Islet precursor cell (in vitro differentiated cells): ENCODE results near the gene CMKLR1.

ENCODE experiments used
- DNase-seq: peaks from one replicate; pipeline ENCODE4 v3.0.0-alpha.2; 2018

CMKLR1 gene

GRCh38 chr12:108315486-108316105 lies 23.5 kb downstream of the CMKLR1 start:
- no peak for DNase-seq

GRCh38 chr12:108313606-108314351 lies 25.3 kb downstream of the CMKLR1 start:
- peak; percentile 76 for DNase-seq

- DNase-seq, result no peak
Measured at GRCh38 chr12:108313241-108313605, 25.9 kb downstream of the CMKLR1 start.

- DNase-seq, result peak; percentile 86
Measured at GRCh38 chr12:108312693-108313189, 26.4 kb downstream of the CMKLR1 start.

GRCh38 chr12:108312073-108312659 lies 26.9 kb downstream of the CMKLR1 start:
- DNase-seq, result no peak

GRCh38 chr12:108311605-108312004 lies 27.5 kb downstream of the CMKLR1 start:
- DNase-seq, result no peak

GRCh38 chr12:108310489-108310888 lies 28.6 kb downstream of the CMKLR1 start:
- no peak for DNase-seq

- no peak for DNase-seq
Measured at GRCh38 chr12:108309674-108310312, 29.3 kb downstream of the CMKLR1 start.

GRCh38 chr12:108308395-108309085 lies 30.6 kb downstream of the CMKLR1 start:
- no peak for DNase-seq

- no peak for DNase-seq
Measured at GRCh38 chr12:108307006-108307405, 32.1 kb downstream of the CMKLR1 start.

- no peak for DNase-seq
Measured at GRCh38 chr12:108306506-108306905, 32.6 kb downstream of the CMKLR1 start.

GRCh38 chr12:108305991-108306501 lies 33.1 kb downstream of the CMKLR1 start:
- peak; percentile 84 for DNase-seq

- DNase-seq, result peak; percentile 98
Measured at GRCh38 chr12:108305520-108305919, 33.6 kb downstream of the CMKLR1 start.

- DNase-seq, result peak; percentile 96
Measured at GRCh38 chr12:108304633-108305032, 34.5 kb downstream of the CMKLR1 start.

- DNase-seq, result no peak
Measured at GRCh38 chr12:108303703-108304102, 35.4 kb downstream of the CMKLR1 start.

GRCh38 chr12:108302403-108303311 lies 36.5 kb downstream of the CMKLR1 start:
- peak; percentile 98 for DNase-seq

GRCh38 chr12:108302016-108302402 lies 37.1 kb downstream of the CMKLR1 start:
- no peak for DNase-seq

GRCh38 chr12:108301346-108301745 lies 37.8 kb downstream of the CMKLR1 start:
- no peak for DNase-seq

- no peak for DNase-seq
Measured at GRCh38 chr12:108299980-108300696, 39.0 kb downstream of the CMKLR1 start.

GRCh38 chr12:108299516-108299915 lies 39.6 kb downstream of the CMKLR1 start:
- no peak for DNase-seq

GRCh38 chr12:108298761-108299275 lies 40.3 kb downstream of the CMKLR1 start:
- DNase-seq, result peak; percentile 65
